T-cell (primary cell): Measurements from ENCODE around the gene TMEM256. TPM values are rescaled to one million over a fixed set of nuclear protein-coding genes. Genes with fewer than 3 reads are reported as not detected.

Source experiments
- ATAC-seq, 4 experiments: fragments of 200-7000 bp in 3 of 4; fragments of 150-1000 bp in 1 of 4; cut with Tn5 transposase; replicated peaks in 1 of 4; 1 replicate in 3 of 4; 2 replicates in 1 of 4; pipeline ENCODE4 v1.10.0; 2021; ENCODE audit warnings: moderate library complexity in 3 of 4, mild to moderate bottlenecking in 2 of 4, moderate number of reproducible peaks in 1 of 4
- CTCF ChIA-PET, 2 donors: fragments of 300-600 bp; sonication (Branson Sonifier 250); formaldehyde crosslinking; loops; one replicate each; lab custom pipeline; 2022; ENCODE audit warnings: antibody characterized with exemption in 2 of 2; lab: Charles Lee
- POLR2A ChIA-PET, 2 donors: fragments of 300-600 bp; sonication (Branson Sonifier 250); formaldehyde crosslinking; loops; one replicate each; lab custom pipeline; 2022; ENCODE audit warnings: antibody characterized with exemption in 2 of 2; lab: Charles Lee
- DNase-seq, 35 experiments: peaks; one replicate each; pipeline versions ENCODE4 v3.0.0 to v3.0.0-alpha.2; 2013 to 2023
- H3K27ac ChIP-seq: one replicate; pipeline ENCODE4 v1.5.1; 2013; ENCODE audit warnings: low read length
- H3K27me3 ChIP-seq, 2 experiments: replicated peaks in 1 of 2; 1 replicate in 1 of 2; 2 replicates in 1 of 2; pipeline versions ENCODE4 v1.6.1 to v1.7.0; 2013; ENCODE audit warnings: low read length in 1 of 2, mixed read lengths in 1 of 2; ENCODE audit not compliant: control insufficient read depth in 2 of 2, insufficient read depth in 2 of 2; ENCODE audit errors: extremely low read depth in 1 of 2
- H3K36me3 ChIP-seq, 2 donors: 1 replicate in 1 of 2; 2 replicates in 1 of 2; pipeline versions ENCODE4 v1.6.1 to v1.7.0; 2013; ENCODE audit warnings: low read length in 1 of 2; ENCODE audit not compliant: control insufficient read depth in 2 of 2, insufficient read depth in 1 of 2; ENCODE audit errors: extremely low read depth in 1 of 2
- H3K4me1 ChIP-seq, 2 experiments: 1 replicate in 1 of 2; 2 replicates in 1 of 2; pipeline versions ENCODE4 v1.6.1 to v1.7.0; 2013; ENCODE audit warnings: low read length in 2 of 2, mixed read lengths in 1 of 2; ENCODE audit not compliant: insufficient read depth in 2 of 2, control insufficient read depth in 1 of 2; ENCODE audit errors: extremely low read depth in 1 of 2
- H3K4me3 ChIP-seq, 2 donors: 1 replicate in 1 of 2; 2 replicates in 1 of 2; pipeline versions ENCODE4 v1.5.1 to v1.7.0; 2013; ENCODE audit warnings: mild to moderate bottlenecking in 2 of 2, low read length in 1 of 2, moderate library complexity in 1 of 2; ENCODE audit not compliant: control insufficient read depth in 1 of 2; ENCODE audit errors: extremely low read depth in 1 of 2
- H3K9me3 ChIP-seq: 2 replicates; pipeline ENCODE4 v1.7.0; 2013
- H3K27ac Mint-ChIP-seq, 2 donors: one replicate each; pipeline ENCODE4 v1.8.0; 2020 to 2021; ENCODE audit warnings: mild to moderate bottlenecking in 2 of 2, mixed read lengths in 2 of 2
- H3K27me3 Mint-ChIP-seq, 2 donors: one replicate each; pipeline ENCODE4 v1.8.0; 2021 to 2022; ENCODE audit warnings: mixed read lengths in 2 of 2
- H3K36me3 Mint-ChIP-seq: one replicate; pipeline ENCODE4 v1.8.0; 2021; ENCODE audit warnings: mixed read lengths
- H3K4me1 Mint-ChIP-seq, 3 donors: one replicate each; pipeline ENCODE4 v1.8.0; 2020 to 2022; ENCODE audit warnings: mixed read lengths in 3 of 3, mild to moderate bottlenecking in 1 of 3
- H3K4me3 Mint-ChIP-seq, 3 donors: one replicate each; pipeline ENCODE4 v1.8.0; 2020 to 2022; ENCODE audit warnings: mild to moderate bottlenecking in 3 of 3, mixed read lengths in 3 of 3, moderate library complexity in 3 of 3
- H3K9me3 Mint-ChIP-seq, 3 donors: one replicate each; pipeline ENCODE4 v1.8.0; 2020 to 2022; ENCODE audit warnings: mixed read lengths in 3 of 3
- WGBS: methylation state at CpG from one replicate; pipeline ENCODE4 v1.1.5; 2013; ENCODE audit warnings: missing lambda C conversion rate; ENCODE audit not compliant: insufficient coverage; 5-methylcytosine and 5-hydroxymethylcytosine counted together
- total RNA-seq, 35 experiments: library from RNA in 6 of 35; stranded (reverse) in 6 of 35; fragments of 120-200 nt in 1 of 35; gene quantifications; one replicate each; pipeline versions ENCODE4 v1.2.1 to v1.2.4 and lab custom pipeline; 2013 to 2026

The TMEM256 gene
- total RNA-seq, 5 donors from 2014 or later (not counting 1 experiment from before 2014, with no cell fraction given), result 28.7 to 48.9 (median 45.6) TPM

- Histone ChIP-seq H3K36me3 (no peaks in the 10 kb centered on the region), H3K27ac (no peak within 1 kb of the TSS), H3K9me3 (no peaks in the 10 kb centered on the region), H3K4me1 (no peaks in the 10 kb centered on the region), H3K27me3 (peaks cover 0 to 21% of the 10 kb centered on the region in 2 experiments), H3K4me3 (no peak within 1 kb of the TSS)
- no peaks in the 10 kb centered on the region for H3K9me3 Mint-ChIP-seq
- H3K4me3 Mint-ChIP-seq, result no peak within 1 kb of the TSS
- 86% methylated on average over 16 of the region's 17 CpGs for WGBS
- no peaks in the 10 kb centered on the region for H3K4me1 Mint-ChIP-seq
- ATAC-seq (no peak), DNase-seq (no peak)
- H3K36me3 Mint-ChIP-seq, result no peaks in the 10 kb centered on the region
- H3K27ac Mint-ChIP-seq, result no peak within 1 kb of the TSS
- ChIA-PET POLR2A (interaction anchor here in 1 of 2 donors (0.6 kb wide), 1 partner anchor 839 kb away, joined by 6 read pairs; no protein-coding TSS in a partner anchor), CTCF (no interaction called here)
- peaks cover 0 to 4% of the 10 kb centered on the region in 2 donors for H3K27me3 Mint-ChIP-seq
Measured at GRCh38 chr17:7419819-7420610, 16.1 kb upstream of the TMEM256 start, which contains the start of gene SPEM1. Gene SPEM1 (plus strand): TSS chr17:7420324. CDS start chr17:7420385, 61 bp downstream.

DNA sequence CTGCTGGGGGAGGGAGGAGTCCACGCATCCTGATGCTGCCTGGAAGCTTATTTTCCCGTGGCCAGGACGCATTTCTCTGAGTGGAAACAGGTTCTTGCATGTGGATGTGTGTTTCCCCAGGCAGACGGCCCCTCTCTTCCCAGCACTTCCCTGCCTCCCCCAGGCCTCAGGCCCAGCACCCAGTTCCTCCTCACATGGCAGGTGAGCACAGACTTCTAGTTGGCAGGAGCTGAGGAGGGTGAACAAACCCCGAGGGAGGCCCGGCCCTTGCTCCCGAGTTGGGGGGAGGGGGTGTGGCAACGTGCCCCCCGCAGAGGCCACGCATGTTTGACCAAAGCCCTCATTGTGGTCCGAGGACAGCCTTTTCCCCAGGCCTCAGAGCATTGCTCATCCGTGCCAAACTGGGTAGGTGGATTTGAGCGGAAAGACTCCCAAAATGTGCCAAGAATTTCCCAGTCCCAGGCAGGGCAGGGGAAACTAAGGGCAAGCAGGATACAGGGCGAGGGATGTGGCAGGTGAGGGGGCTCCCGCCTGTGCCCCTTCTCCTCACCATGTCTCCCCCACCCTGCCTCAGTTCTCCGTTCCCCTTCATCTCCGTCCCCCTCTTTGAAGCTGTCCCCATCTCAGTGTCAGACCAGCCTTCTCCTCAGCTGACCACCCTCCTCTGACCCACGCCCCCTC lies 14.7 kb upstream of the TMEM256 start:
- Mint-ChIP-seq H3K36me3 (no peaks in the 10 kb centered on the region), H3K4me1 (no peaks in the 10 kb centered on the region), H3K27ac (no peak overlapping the region), H3K27me3 (peaks cover 0 to 4% of the 10 kb centered on the region in 2 donors), H3K9me3 (no peaks in the 10 kb centered on the region), H3K4me3 (no peak overlapping the region)
- H3K36me3 ChIP-seq, result no peaks in the 10 kb centered on the region
- ChIA-PET POLR2A (no interaction called here), CTCF (interaction anchor here in 1 of 2 donors (0.5 kb wide), 1 partner anchor 116 kb away, joined by 3 read pairs; no protein-coding TSS in a partner anchor)
- peaks cover 0 to 21% of the 10 kb centered on the region in 2 experiments for H3K27me3 ChIP-seq
- no peak overlapping the region for H3K4me3 ChIP-seq
- H3K4me1 ChIP-seq, result no peaks in the 10 kb centered on the region
- 83% methylated on average over 9 of the region's 18 CpGs for WGBS
- no peak overlapping the region for H3K27ac ChIP-seq
- H3K9me3 ChIP-seq, result no peaks in the 10 kb centered on the region
- DNase-seq, result no peak
- no peak for ATAC-seq

DNA sequence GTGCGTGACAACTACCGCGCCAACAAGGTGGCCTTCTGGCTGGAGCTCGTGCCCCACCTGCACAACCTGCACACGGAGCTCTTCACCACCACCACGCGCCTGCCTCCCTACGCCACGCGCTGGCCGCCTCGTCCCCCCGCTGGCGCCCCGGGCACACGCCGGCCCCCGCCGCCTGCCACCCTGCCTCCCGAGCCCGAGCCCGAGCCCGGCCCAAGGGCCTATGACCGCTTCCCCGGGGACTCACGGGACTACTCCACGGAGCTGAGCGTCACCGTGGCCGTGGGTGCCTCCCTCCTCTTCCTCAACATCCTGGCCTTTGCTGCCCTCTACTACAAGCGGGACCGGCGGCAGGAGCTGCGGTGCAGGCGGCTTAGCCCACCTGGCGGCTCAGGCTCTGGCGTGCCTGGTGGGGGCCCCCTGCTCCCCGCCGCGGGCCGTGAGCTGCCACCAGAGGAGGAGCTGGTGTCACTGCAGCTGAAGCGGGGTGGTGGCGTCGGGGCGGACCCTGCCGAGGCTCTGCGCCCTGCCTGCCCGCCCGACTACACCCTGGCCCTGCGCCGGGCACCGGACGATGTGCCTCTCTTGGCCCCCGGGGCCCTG lies 13.3 kb upstream of the TMEM256 start:
- CTCF ChIA-PET, result no interaction called here
- Mint-ChIP-seq H3K27ac (no peak overlapping the region), H3K9me3 (no peaks in the 10 kb centered on the region), H3K4me1 (no peaks in the 10 kb centered on the region), H3K27me3 (peaks cover 0 to 4% of the 10 kb centered on the region in 2 donors), H3K36me3 (no peaks in the 10 kb centered on the region), H3K4me3 (no peak overlapping the region)
- no peaks in the 10 kb centered on the region for H3K36me3 ChIP-seq
- POLR2A ChIA-PET, result no interaction called here
- DNase-seq (no peak), ATAC-seq (no peak)
- peaks cover 0 to 21% of the 10 kb centered on the region in 2 experiments for H3K27me3 ChIP-seq
- H3K4me1 ChIP-seq, result no peaks in the 10 kb centered on the region
- no peaks in the 10 kb centered on the region for H3K9me3 ChIP-seq
- no peak overlapping the region for H3K27ac ChIP-seq
- H3K4me3 ChIP-seq, result no peak overlapping the region
- WGBS, result 95% methylated on average over 43 of the region's 54 CpGs

DNA sequence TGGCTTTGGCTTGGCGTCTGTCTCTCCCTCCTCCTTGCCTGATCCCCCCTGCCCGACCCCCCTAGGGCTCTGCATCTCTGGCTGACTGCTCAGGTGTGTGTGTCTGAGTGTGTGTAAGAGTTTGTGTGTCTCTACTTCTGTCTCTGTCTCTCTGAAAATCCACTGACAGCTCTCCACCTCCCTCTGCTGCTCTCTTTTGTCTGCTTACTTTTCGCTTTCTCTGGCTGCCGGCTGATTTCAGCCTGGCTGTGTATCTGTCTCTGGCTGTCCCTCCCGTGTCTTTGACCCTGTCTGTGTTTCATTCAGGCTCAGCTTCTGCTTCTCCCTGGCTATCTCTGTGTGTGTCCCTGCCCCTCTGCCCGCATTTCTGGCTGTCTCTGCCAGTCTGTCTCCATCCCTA lies 12.4 kb upstream of the TMEM256 start:
- whole genome bisulfite sequencing, result 77% methylated on average over 4 of the region's 6 CpGs
- Histone ChIP-seq H3K36me3 (no peaks in the 10 kb centered on the region), H3K4me1 (no peaks in the 10 kb centered on the region), H3K27me3 (peaks cover 0 to 21% of the 10 kb centered on the region in 2 experiments), H3K27ac (no peak overlapping the region), H3K4me3 (no peak overlapping the region), H3K9me3 (no peaks in the 10 kb centered on the region)
- ATAC-seq (peak in 1 of 4 experiments; percentile 36), DNase-seq (peak in 1 of 35 experiments; percentile 30)
- no peak overlapping the region for H3K27ac Mint-ChIP-seq
- CTCF ChIA-PET, result no interaction called here
- POLR2A ChIA-PET, result no interaction called here
- peaks cover 0 to 4% of the 10 kb centered on the region in 2 donors for H3K27me3 Mint-ChIP-seq
- no peaks in the 10 kb centered on the region for H3K4me1 Mint-ChIP-seq
- H3K36me3 Mint-ChIP-seq, result no peaks in the 10 kb centered on the region
- no peak overlapping the region for H3K4me3 Mint-ChIP-seq
- no peaks in the 10 kb centered on the region for H3K9me3 Mint-ChIP-seq

DNA sequence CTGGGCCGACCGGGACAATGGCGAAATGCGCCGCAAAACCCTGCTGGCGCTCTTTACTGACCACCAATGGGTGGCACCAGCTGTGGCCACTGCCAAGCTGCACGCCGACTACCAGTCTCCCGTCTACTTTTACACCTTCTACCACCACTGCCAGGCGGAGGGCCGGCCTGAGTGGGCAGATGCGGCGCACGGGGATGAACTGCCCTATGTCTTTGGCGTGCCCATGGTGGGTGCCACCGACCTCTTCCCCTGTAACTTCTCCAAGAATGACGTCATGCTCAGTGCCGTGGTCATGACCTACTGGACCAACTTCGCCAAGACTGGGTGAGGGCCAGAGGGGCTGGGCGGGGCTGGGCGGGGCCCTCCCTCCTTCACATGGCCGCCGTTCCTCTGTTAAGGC lies 11.9 kb upstream of the TMEM256 start:
- WGBS, result 89% methylated on average over 20 of the region's 23 CpGs
- H3K4me1 Mint-ChIP-seq, result no peaks in the 10 kb centered on the region
- peaks cover 0 to 21% of the 10 kb centered on the region in 2 experiments for H3K27me3 ChIP-seq
- H3K4me3 ChIP-seq, result no peak overlapping the region
- no peaks in the 10 kb centered on the region for H3K36me3 Mint-ChIP-seq
- H3K27ac Mint-ChIP-seq, result no peak overlapping the region
- ChIA-PET POLR2A (no interaction called here), CTCF (no interaction called here)
- no peak for DNase-seq
- no peaks in the 10 kb centered on the region for H3K9me3 Mint-ChIP-seq
- peaks cover 0 to 4% of the 10 kb centered on the region in 2 donors for H3K27me3 Mint-ChIP-seq
- H3K4me1 ChIP-seq, result no peaks in the 10 kb centered on the region
- H3K4me3 Mint-ChIP-seq, result no peak overlapping the region
- H3K9me3 ChIP-seq, result no peaks in the 10 kb centered on the region
- no peak for ATAC-seq
- no peak overlapping the region for H3K27ac ChIP-seq
- no peaks in the 10 kb centered on the region for H3K36me3 ChIP-seq

DNA sequence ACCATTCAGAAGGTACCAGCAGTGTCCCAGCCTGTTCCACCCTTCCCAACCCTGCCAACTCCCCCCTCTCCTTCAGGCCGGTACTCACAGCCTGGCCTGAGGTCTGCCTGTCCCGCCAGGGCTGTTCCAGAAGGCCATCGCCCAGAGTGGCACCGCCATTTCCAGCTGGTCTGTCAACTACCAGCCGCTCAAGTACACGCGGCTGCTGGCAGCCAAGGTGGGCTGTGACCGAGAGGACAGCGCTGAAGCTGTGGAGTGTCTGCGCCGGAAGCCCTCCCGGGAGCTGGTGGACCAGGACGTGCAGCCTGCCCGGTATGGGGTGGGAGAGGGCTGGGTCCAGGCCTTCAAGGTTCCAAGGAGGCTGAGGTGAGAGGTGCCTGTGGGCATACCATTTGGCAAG lies 10.9 kb upstream of the TMEM256 start:
- no peaks in the 10 kb centered on the region for H3K36me3 Mint-ChIP-seq
- ChIA-PET CTCF (no interaction called here), POLR2A (interaction anchor here in 1 of 2 donors (0.7 kb wide), 1 partner anchor 31 kb away, joined by 5 read pairs; no protein-coding TSS in a partner anchor)
- Histone ChIP-seq H3K9me3 (no peaks in the 10 kb centered on the region), H3K4me1 (no peaks in the 10 kb centered on the region), H3K36me3 (no peaks in the 10 kb centered on the region), H3K4me3 (no peak overlapping the region), H3K27me3 (peaks cover 0 to 18% of the 10 kb centered on the region in 2 experiments), H3K27ac (no peak overlapping the region)
- no peak for DNase-seq
- H3K4me1 Mint-ChIP-seq, result no peaks in the 10 kb centered on the region
- peaks cover 0 to 4% of the 10 kb centered on the region in 2 donors for H3K27me3 Mint-ChIP-seq
- H3K27ac Mint-ChIP-seq, result no peak overlapping the region
- ATAC-seq, result no peak
- no peaks in the 10 kb centered on the region for H3K9me3 Mint-ChIP-seq
- 87% methylated on average over 14 of the region's 14 CpGs for WGBS
- H3K4me3 Mint-ChIP-seq, result no peak overlapping the region
